Mammary epithelial cell (primary cell): ENCODE data around the gene SYVN1.

Experiments used
- CTCF ChIP-seq, 2 donors: IDR thresholded peaks in 1 of 2; conservative IDR thresholded peaks in 1 of 2; 2 replicates each; pipeline ENCODE4 v1.5.1; 2011 to 2012; ENCODE audit warnings: inconsistent platforms in 2 of 2, low read length in 2 of 2, mild to moderate bottlenecking in 2 of 2, control low read depth in 1 of 2, low read depth in 1 of 2; ENCODE audit not compliant: insufficient read depth in 1 of 2; ENCODE audit errors: extremely low read depth in 1 of 2
- EZH2 ChIP-seq: IDR thresholded peaks from 2 replicates; pipeline ENCODE4 v1.6.1; 2012; ENCODE audit warnings: low read length, inconsistent platforms, borderline replicate concordance

- TF ChIP-seq CTCF (conservative IDR thresholded peaks at IDR 0.05 in 1 of 2, IDR thresholded peaks at IDR 0.05 in 1 of 2; ENCODE audit: extremely low read depth in 1 of 2, insufficient read depth in 1 of 2, low read depth in 1 of 2, low read length in 2 of 2): no peak
- no peak for TF ChIP-seq EZH2
Observed at GRCh38 chr11:65131417-65131776, 2.9 kb downstream of the SYVN1 start.
